K562 (cell line): Measurements from ENCODE around the gene APOLD1. TPM values are rescaled to one million over a fixed set of nuclear protein-coding genes. Genes with fewer than 3 reads are reported as not detected.

Experiments
- ARID2 ChIP-seq: fragments of 450-650 bp; IDR thresholded peaks from 2 replicates; pipeline ENCODE4 v1.6.1; 2017; ENCODE audit warnings: antibody characterized with exemption, mild to moderate bottlenecking
- CBX2 ChIP-seq: fragments of 200-600 bp; sonication (generic); IDR thresholded peaks from one replicate; pipeline ENCODE4 v1.6.1; 2012; ENCODE audit warnings: mild to moderate bottlenecking, low read length, inconsistent platforms; ENCODE audit not compliant: insufficient read depth, poor library complexity, severe bottlenecking
- CCAR2 ChIP-seq: fragments of 200-400 bp; formaldehyde crosslinking; IDR thresholded peaks from 2 replicates; pipeline ENCODE4 v1.6.1; 2017; ENCODE audit warnings: mild to moderate bottlenecking, low read depth, low read length
- ELF4 ChIP-seq: fragments of 450-650 bp; formaldehyde crosslinking; IDR thresholded peaks from 2 replicates; pipeline ENCODE4 v1.4.0; 2022; ENCODE audit warnings: missing genetic modification characterization
- ETV1 ChIP-seq: fragments of 450-650 bp; conservative IDR thresholded peaks from 2 replicates; pipeline ENCODE4 v1.6.1; 2016; ENCODE audit warnings: missing genetic modification characterization, control low read depth, low read depth, missing compliant biosample characterization
- EZH2 ChIP-seq: IDR thresholded peaks from 2 replicates; pipeline ENCODE4 v1.6.1; 2012; ENCODE audit warnings: low read depth, mild to moderate bottlenecking, inconsistent platforms, low read length, borderline replicate concordance
- LCOR ChIP-seq: sonication (generic); formaldehyde crosslinking; IDR thresholded peaks from 2 replicates; pipeline ENCODE4 v1.8.0; 2022; ENCODE audit warnings: mild to moderate bottlenecking, missing genetic modification reagents
- SFPQ ChIP-seq: fragments of 200-400 bp; formaldehyde crosslinking; IDR thresholded peaks from 2 replicates; pipeline ENCODE4 v1.6.1; 2017; ENCODE audit warnings: mild to moderate bottlenecking, low read depth, low read length, moderate library complexity
- SNRNP70 ChIP-seq: fragments of 200-400 bp; formaldehyde crosslinking; optimal IDR thresholded peaks from 2 replicates; pipeline ENCODE3; 2017; ENCODE audit warnings: low read depth, low read length
- SRF ChIP-seq, 2 experiments: fragments of 250-450, 450-650 bp in 1 of 2; sonication (Bioruptor Pico) in 1 of 2; sonication (generic) in 1 of 2; formaldehyde crosslinking; IDR thresholded peaks; 2 replicates each; pipeline versions ENCODE4 v1.5.0 to v1.5.1; 2020 to 2022; ENCODE audit warnings: mild to moderate bottlenecking in 1 of 2, missing genetic modification reagents in 1 of 2
- TCF7L2 ChIP-seq: fragments of 150-350 bp; IDR thresholded peaks from 2 replicates; pipeline ENCODE4 v1.6.1; 2016; ENCODE audit warnings: low read depth, mild to moderate bottlenecking, low read length, moderate library complexity
- TSC22D4 ChIP-seq: fragments of 450-650 bp; IDR thresholded peaks from 2 replicates; pipeline ENCODE4 v1.6.1; 2016; ENCODE audit warnings: missing genetic modification characterization, missing biosample characterization, control low read depth
- polyA plus RNA-seq, 8 experiments: library from polyadenylated mRNA; depleted of rRNA in 4 of 8; stranded (reverse) in 5 of 8; unstranded in 3 of 8; fragments of >200 nt; fragmentation: Nextera tagmentation in 2 of 8; fragmentation: Illumina TruSeq in 1 of 8; extraction: Ambion mirVana in 2 of 8; extraction: Trizol in 1 of 8; gene quantifications; 2 replicates each; pipeline versions ENCODE4 v1.2.1 to v1.2.3, GENCODE V29; 2011 to 2014; ENCODE audit warnings: inconsistent platforms in 1 of 8, missing spikeins in 1 of 8
- total RNA-seq, 7 experiments: library from RNA; depleted of rRNA in 6 of 7; stranded (reverse); fragments of >200 nt in 6 of 7; fragmentation: Illumina TruSeq in 2 of 7; extraction: Trizol in 2 of 7; gene quantifications; 2 replicates each; pipeline versions ENCODE4 v1.2.1 to v1.2.3, GENCODE V29; 2011 to 2021; ENCODE audit warnings: low replicate concordance in 1 of 7
- TF ChIP-seq, protein P1 (sequence below): fragments of 250-450 bp; sonication (Bioruptor Pico); IDR thresholded peaks from 2 replicates; pipeline ENCODE4 v1.4.0; 2020
- TF ChIP-seq, protein P2 (sequence below): sonication (generic); formaldehyde crosslinking; IDR thresholded peaks from 2 replicates; pipeline ENCODE4 v1.8.0; 2023; ENCODE audit warnings: missing genetic modification reagents, mild to moderate bottlenecking, borderline replicate concordance

Gene APOLD1
- total and polyA plus RNA-seq, 9 of the 15 experiments (the other 6 are each of a cell fraction or from before 2014, with no cell fraction given) = 0.28 to 1.1 (median 0.61) TPM

- TF ChIP-seq, protein P1, sequence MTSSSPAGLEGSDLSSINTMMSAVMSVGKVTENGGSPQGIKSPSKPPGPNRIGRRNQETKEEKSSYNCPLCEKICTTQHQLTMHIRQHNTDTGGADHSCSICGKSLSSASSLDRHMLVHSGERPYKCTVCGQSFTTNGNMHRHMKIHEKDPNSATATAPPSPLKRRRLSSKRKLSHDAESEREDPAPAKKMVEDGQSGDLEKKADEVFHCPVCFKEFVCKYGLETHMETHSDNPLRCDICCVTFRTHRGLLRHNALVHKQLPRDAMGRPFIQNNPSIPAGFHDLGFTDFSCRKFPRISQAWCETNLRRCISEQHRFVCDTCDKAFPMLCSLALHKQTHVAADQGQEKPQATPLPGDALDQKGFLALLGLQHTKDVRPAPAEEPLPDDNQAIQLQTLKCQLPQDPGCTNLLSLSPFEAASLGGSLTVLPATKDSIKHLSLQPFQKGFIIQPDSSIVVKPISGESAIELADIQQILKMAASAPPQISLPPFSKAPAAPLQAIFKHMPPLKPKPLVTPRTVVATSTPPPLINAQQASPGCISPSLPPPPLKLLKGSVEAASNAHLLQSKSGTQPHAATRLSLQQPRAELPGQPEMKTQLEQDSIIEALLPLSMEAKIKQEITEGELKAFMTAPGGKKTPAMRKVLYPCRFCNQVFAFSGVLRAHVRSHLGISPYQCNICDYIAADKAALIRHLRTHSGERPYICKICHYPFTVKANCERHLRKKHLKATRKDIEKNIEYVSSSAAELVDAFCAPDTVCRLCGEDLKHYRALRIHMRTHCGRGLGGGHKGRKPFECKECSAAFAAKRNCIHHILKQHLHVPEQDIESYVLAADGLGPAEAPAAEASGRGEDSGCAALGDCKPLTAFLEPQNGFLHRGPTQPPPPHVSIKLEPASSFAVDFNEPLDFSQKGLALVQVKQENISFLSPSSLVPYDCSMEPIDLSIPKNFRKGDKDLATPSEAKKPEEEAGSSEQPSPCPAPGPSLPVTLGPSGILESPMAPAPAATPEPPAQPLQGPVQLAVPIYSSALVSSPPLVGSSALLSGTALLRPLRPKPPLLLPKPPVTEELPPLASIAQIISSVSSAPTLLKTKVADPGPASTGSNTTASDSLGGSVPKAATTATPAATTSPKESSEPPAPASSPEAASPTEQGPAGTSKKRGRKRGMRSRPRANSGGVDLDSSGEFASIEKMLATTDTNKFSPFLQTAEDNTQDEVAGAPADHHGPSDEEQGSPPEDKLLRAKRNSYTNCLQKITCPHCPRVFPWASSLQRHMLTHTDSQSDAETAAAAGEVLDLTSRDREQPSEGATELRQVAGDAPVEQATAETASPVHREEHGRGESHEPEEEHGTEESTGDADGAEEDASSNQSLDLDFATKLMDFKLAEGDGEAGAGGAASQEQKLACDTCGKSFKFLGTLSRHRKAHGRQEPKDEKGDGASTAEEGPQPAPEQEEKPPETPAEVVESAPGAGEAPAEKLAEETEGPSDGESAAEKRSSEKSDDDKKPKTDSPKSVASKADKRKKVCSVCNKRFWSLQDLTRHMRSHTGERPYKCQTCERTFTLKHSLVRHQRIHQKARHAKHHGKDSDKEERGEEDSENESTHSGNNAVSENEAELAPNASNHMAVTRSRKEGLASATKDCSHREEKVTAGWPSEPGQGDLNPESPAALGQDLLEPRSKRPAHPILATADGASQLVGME (CRISPR knock-in tag) = no peak
- no peak for TF ChIP-seq LCOR (CRISPR knock-in tag)
- TF ChIP-seq CCAR2 = no peak
- TF ChIP-seq SNRNP70 = no peak
- TF ChIP-seq TCF7L2 = no peak
- TF ChIP-seq CBX2 = no peak
- no peak for TF ChIP-seq EZH2
- no peak for TF ChIP-seq SFPQ
- no peak for TF ChIP-seq TSC22D4 (tag)
- no peak for TF ChIP-seq ARID2
- TF ChIP-seq, protein P2, sequence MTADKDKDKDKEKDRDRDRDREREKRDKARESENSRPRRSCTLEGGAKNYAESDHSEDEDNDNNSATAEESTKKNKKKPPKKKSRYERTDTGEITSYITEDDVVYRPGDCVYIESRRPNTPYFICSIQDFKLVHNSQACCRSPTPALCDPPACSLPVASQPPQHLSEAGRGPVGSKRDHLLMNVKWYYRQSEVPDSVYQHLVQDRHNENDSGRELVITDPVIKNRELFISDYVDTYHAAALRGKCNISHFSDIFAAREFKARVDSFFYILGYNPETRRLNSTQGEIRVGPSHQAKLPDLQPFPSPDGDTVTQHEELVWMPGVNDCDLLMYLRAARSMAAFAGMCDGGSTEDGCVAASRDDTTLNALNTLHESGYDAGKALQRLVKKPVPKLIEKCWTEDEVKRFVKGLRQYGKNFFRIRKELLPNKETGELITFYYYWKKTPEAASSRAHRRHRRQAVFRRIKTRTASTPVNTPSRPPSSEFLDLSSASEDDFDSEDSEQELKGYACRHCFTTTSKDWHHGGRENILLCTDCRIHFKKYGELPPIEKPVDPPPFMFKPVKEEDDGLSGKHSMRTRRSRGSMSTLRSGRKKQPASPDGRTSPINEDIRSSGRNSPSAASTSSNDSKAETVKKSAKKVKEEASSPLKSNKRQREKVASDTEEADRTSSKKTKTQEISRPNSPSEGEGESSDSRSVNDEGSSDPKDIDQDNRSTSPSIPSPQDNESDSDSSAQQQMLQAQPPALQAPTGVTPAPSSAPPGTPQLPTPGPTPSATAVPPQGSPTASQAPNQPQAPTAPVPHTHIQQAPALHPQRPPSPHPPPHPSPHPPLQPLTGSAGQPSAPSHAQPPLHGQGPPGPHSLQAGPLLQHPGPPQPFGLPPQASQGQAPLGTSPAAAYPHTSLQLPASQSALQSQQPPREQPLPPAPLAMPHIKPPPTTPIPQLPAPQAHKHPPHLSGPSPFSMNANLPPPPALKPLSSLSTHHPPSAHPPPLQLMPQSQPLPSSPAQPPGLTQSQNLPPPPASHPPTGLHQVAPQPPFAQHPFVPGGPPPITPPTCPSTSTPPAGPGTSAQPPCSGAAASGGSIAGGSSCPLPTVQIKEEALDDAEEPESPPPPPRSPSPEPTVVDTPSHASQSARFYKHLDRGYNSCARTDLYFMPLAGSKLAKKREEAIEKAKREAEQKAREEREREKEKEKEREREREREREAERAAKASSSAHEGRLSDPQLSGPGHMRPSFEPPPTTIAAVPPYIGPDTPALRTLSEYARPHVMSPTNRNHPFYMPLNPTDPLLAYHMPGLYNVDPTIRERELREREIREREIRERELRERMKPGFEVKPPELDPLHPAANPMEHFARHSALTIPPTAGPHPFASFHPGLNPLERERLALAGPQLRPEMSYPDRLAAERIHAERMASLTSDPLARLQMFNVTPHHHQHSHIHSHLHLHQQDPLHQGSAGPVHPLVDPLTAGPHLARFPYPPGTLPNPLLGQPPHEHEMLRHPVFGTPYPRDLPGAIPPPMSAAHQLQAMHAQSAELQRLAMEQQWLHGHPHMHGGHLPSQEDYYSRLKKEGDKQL (CRISPR knock-in tag) = no peak
- TF ChIP-seq SRF (CRISPR knock-in tag; IDR thresholded peaks at IDR 0.05) = peak in 1 of 2 experiments; percentile 68; a peak in 1 of 4 replicates
- TF ChIP-seq ETV1 (tag) = no peak
- no peak for TF ChIP-seq ELF4 (CRISPR knock-in tag)
Measured at GRCh38 chr12:12791756-12792369, 6.4 kb downstream of the APOLD1 start (continued).
